C4-2B (cell line): ENCODE data around the gene MYL7.

Experiments used
- ZFX ChIP-seq: fragments of 450-650 bp; IDR thresholded peaks from 2 replicates; pipeline ENCODE4 v1.6.1; 2017
- TF ChIP-seq, protein P1 (sequence below): fragments of 450-650 bp; conservative IDR thresholded peaks from 2 replicates; pipeline ENCODE4 v1.5.1; 2017; ENCODE audit warnings: mild to moderate bottlenecking

DNA sequence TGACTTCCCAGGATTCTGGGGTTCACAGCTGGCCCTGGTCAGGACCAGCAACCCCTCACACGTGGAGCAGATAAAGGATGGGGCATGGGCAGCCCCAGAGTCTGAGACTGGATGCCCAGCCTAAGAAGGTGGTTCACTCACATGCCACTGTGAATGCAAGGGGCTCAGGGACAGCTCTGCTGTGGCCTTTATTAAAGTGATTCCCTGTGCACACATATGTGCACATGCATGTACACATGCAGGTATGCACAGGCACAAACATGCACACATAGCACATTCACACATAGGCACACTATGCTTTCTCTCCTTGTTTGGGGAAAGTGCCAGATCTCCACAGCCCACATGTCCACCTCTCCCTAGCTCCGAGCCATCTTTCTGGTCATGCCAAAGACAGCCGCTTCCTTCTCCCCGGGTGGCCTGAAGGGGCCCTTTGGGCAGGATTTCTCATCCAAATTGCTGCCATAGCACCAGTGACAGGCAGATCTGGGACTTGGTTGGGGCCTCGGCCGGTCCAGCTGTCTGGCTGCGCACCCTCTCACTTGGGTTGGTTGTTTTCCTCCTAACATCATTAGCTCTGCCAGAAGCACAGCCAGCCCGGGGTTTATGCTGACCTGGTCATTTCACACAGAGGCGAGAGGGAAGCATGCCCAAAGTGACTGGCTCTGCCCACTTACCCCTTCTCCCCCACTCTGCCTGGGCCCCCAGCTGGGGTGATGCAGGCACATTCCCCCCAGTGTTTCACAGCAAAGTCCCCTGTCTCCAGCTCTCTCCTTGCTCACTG lies 46.7 kb upstream of the MYL7 start:
- TF ChIP-seq, protein P1, sequence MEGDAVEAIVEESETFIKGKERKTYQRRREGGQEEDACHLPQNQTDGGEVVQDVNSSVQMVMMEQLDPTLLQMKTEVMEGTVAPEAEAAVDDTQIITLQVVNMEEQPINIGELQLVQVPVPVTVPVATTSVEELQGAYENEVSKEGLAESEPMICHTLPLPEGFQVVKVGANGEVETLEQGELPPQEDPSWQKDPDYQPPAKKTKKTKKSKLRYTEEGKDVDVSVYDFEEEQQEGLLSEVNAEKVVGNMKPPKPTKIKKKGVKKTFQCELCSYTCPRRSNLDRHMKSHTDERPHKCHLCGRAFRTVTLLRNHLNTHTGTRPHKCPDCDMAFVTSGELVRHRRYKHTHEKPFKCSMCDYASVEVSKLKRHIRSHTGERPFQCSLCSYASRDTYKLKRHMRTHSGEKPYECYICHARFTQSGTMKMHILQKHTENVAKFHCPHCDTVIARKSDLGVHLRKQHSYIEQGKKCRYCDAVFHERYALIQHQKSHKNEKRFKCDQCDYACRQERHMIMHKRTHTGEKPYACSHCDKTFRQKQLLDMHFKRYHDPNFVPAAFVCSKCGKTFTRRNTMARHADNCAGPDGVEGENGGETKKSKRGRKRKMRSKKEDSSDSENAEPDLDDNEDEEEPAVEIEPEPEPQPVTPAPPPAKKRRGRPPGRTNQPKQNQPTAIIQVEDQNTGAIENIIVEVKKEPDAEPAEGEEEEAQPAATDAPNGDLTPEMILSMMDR, result no peak
- no peak for TF ChIP-seq ZFX
